Adrenal gland (tissue), 5 donors: Measurements from ENCODE around the gene EHMT2.

ENCODE experiments used
- CTCF ChIP-seq, 6 experiments: fragments of 450-650 bp in 4 of 6; fragments of 200-600 bp in 2 of 6; sonication (generic) in 1 of 6; IDR thresholded peaks; 1 replicate in 5 of 6; 2 replicates in 1 of 6; pipeline versions ENCODE4 v1.5.1 to v1.8.0; 2016 to 2021; ENCODE audit warnings: antibody characterized with exemption in 6 of 6, mild to moderate bottlenecking in 2 of 6, moderate library complexity in 1 of 6
- POLR2A ChIP-seq, 2 donors: fragments of 450-650 bp; IDR thresholded peaks; one replicate each; pipeline ENCODE4 v1.6.1; 2017; ENCODE audit warnings: antibody characterized with exemption in 2 of 2, mild to moderate bottlenecking in 2 of 2, moderate library complexity in 1 of 2
- donor health status: DM: no; HTN: no; CAD: no.

DNA sequence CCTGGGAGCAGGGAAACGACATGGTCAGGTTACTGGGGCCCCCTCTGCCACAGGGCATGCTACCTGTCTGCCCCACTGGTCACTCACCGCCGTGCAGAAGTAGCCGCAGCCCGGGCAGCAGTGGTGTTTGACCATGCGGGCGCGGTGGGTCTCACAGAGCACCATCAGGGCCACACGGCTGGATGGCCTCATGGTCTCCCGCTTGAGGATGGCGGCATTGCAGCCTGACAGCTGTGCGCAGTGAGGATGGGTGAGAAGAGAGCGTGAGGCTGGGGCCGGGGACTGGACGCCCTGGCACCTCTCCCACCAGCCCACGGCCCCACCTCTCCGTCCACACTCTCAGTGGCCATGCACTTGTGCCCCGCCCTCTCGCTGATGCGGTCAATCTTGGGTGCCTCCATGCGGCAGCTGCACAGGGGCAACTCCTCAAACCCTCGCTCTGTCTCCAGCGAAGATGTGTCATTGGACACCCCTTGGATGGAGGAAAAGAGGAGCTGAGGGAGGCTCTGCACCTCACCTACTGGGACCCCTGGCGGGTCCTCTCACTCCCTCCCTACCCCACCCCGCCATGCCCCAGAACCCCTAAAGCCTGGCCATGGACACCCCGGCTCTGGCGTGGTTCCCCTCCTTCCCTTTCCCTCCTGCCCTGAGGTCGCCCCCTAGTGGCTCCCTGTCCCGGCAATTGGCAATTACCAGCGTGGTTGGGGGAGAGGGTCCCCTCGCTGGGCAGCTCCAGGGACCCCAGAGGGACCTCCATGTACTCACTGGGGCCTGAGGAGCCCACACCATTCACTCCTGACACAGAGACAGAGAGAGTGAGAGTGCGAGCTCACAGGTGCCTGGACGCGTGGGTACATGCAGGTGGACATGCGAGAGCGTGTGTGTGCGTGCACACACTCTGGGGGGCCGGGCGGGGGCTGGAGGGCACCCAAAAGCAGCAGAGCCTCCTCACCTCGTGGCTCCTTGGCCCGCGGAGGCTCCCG, 8.9 kb downstream of the EHMT2 start:
- TF ChIP-seq CTCF (IDR thresholded peaks at IDR 0.05), result peak; percentile 17 to 68 (median 54)
- no peak for TF ChIP-seq POLR2A (IDR thresholded peaks at IDR 0.05)
